Chondrocyte (in vitro differentiated cells): ENCODE data around the gene NTRK2. TPM values are rescaled to one million over a fixed set of nuclear protein-coding genes. Genes with fewer than 3 reads are reported as not detected.

Experiments
- DNase-seq: peaks from one replicate; pipeline ENCODE4 v3.0.0; 2021; ENCODE audit warnings: mixed read lengths, low spot score
- H3K27ac Mint-ChIP-seq: one replicate; pipeline ENCODE4 v1.8.0; 2021; ENCODE audit warnings: mild to moderate bottlenecking, moderate library complexity, mixed read lengths; ENCODE audit not compliant: unreplicated experiment
- H3K27me3 Mint-ChIP-seq: 2 replicates; pipeline ENCODE4 v1.8.0; 2021; ENCODE audit warnings: low read depth, mixed read lengths
- H3K36me3 Mint-ChIP-seq: 2 replicates; pipeline ENCODE4 v1.8.0; 2021; ENCODE audit warnings: low read depth, mixed read lengths
- H3K4me1 Mint-ChIP-seq: 2 replicates; pipeline ENCODE4 v1.8.0; 2021; ENCODE audit warnings: low read depth, mild to moderate bottlenecking, mixed read lengths
- H3K4me3 Mint-ChIP-seq: one replicate; pipeline ENCODE4 v1.8.0; 2021; ENCODE audit warnings: mild to moderate bottlenecking, moderate library complexity, mixed read lengths; ENCODE audit not compliant: unreplicated experiment
- H3K9me3 Mint-ChIP-seq: 2 replicates; pipeline ENCODE4 v1.8.0; 2021; ENCODE audit warnings: low read depth, mixed read lengths
- total RNA-seq: library from RNA; stranded (reverse); gene quantifications from 3 replicates; pipeline ENCODE4 v1.2.1, GENCODE V29; 2021
- TF ChIP-seq, protein P1 (sequence below): fragments of 200-600 bp; sonication (generic); IDR thresholded peaks from 2 replicates; pipeline ENCODE4 v1.5.0; 2021; ENCODE audit warnings: antibody characterized with exemption, mild to moderate bottlenecking, moderate library complexity

Gene NTRK2
- total RNA-seq, 1 donor from 2014 or later, result 40.0 TPM

DNA sequence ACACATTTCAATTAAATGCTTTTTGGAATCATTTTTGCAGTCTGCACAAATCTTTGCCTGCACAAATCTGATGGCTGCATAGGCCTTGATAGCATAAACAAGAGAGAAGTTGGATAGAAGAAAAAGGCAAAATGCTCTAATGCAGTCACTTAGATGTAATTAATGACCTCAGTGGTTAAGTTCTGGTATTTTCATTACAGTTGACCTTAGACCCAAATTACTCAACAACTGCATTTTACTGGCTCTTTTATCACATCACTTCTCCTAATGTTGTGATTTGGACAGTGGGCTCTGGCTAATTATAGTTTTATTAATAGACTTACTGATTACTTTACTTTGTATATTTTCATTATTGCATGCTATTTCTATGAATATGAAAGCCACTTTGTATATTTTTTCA, 34.3 kb downstream of the NTRK2 start:
- Mint-ChIP-seq H3K36me3 (peaks cover 5% of the 10 kb centered on the region), H3K4me1 (peaks cover 26% of the 10 kb centered on the region), H3K9me3 (no peaks in the 10 kb centered on the region), H3K4me3 (no peak overlapping the region), H3K27ac (no peak overlapping the region), H3K27me3 (no peaks in the 10 kb centered on the region)
- TF ChIP-seq, protein P1, sequence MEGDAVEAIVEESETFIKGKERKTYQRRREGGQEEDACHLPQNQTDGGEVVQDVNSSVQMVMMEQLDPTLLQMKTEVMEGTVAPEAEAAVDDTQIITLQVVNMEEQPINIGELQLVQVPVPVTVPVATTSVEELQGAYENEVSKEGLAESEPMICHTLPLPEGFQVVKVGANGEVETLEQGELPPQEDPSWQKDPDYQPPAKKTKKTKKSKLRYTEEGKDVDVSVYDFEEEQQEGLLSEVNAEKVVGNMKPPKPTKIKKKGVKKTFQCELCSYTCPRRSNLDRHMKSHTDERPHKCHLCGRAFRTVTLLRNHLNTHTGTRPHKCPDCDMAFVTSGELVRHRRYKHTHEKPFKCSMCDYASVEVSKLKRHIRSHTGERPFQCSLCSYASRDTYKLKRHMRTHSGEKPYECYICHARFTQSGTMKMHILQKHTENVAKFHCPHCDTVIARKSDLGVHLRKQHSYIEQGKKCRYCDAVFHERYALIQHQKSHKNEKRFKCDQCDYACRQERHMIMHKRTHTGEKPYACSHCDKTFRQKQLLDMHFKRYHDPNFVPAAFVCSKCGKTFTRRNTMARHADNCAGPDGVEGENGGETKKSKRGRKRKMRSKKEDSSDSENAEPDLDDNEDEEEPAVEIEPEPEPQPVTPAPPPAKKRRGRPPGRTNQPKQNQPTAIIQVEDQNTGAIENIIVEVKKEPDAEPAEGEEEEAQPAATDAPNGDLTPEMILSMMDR, result no peak
- DNase-seq, result no peak

DNA sequence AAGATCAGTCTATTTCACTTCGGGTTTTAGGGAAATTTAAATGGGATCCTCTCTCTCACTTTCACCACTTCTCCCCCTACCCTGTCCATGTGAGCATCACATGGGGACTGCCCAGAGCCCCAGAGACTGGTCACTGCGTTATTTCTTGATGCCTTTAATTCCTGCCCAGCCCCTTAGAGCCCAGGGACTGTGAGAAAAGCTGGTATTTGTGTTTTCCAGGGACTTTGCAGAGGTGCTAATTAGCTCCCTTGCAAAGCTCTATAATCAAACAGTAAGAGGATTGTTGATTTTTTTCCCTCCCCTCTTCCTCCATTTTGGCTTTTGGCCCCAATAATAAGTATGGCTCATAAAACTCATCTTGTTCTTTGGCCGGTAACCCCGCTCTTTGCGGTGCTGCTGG, 35.6 kb downstream of the NTRK2 start:
- Mint-ChIP-seq H3K4me3 (no peak overlapping the region), H3K27ac (no peak overlapping the region), H3K4me1 (peaks cover 29% of the 10 kb centered on the region), H3K36me3 (peaks cover 5% of the 10 kb centered on the region), H3K27me3 (no peaks in the 10 kb centered on the region), H3K9me3 (no peaks in the 10 kb centered on the region)
- DNase-seq, result no peak
- TF ChIP-seq, protein P1, result no peak

DNA sequence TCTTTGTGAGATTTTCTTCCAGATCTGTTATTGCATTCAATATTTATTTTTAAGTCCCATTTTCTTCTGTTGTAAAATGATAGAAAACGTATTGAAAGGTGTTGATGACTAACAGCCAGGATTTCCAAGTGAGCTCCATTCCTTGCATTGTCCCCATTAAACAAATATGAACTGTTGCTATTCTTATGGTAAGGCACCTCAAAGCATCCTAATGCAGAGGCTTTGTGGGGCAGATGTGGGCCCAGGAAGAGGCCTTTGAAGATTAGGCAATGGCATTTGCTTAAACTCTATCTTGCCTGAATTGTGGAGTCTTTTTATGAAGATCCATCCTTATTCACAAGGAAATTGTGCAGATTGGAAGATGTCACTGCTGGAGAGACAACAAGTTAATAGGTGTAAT, 38.9 kb downstream of the NTRK2 start:
- Mint-ChIP-seq H3K36me3 (peaks cover 3% of the 10 kb centered on the region), H3K9me3 (no peaks in the 10 kb centered on the region), H3K4me1 (peaks cover 41% of the 10 kb centered on the region), H3K4me3 (no peak overlapping the region), H3K27ac (no peak overlapping the region), H3K27me3 (no peaks in the 10 kb centered on the region)
- TF ChIP-seq, protein P1, result no peak
- DNase-seq, result no peak

DNA sequence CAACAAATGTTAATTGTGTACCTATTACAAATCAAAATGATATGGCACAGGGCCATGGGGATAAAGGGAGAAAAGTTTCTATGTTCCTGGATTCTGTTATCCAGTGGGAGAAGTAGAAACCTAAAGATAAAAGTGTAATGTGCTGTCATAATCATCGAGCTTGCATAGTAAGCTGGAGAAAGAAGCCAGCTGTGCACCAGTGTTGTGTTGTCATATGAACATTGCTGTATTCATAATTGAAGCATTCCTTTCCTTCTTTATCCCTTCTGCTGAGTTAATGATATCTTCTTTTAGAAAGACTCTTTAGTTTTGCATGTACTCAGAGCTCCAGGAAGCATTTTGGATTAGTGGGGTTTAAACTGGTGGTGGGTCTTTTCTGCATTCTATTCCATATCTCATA, 39.5 kb downstream of the NTRK2 start:
- Mint-ChIP-seq H3K9me3 (no peaks in the 10 kb centered on the region), H3K4me1 (peaks cover 41% of the 10 kb centered on the region)

DNA sequence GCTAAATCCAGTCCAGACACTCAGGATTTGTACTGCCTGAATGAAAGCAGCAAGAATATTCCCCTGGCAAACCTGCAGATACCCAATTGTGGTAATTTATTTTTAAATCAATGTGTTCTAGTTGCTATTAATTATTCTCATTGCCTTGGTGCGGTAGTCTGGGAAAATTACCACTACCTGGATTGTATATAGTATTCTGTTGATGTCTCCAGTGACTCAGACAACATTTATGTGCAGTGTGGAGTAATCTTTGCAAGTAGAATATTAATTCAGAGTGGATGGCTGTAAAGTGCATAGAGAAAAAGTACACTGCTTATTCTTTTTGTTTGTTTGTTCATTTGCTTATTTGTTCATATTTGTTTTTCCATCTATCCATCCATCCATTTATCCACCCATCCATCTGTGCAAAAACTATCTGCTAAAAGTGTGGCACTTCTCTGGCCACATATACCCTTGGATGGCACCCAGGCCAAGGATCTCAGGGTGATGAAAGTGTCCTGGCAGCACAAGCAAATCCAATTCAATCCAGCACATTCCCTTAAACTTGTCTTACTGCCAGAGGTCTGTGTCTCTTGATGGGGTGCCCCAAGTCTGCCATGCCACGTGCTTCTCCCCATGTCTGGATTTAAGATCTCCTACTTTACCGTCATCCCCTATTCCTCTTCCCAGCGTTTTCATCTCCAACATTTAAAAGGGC, 41.3 kb downstream of the NTRK2 start:
- TF ChIP-seq, protein P1, result no peak
- no peak overlapping the region for H3K27ac Mint-ChIP-seq
- no peaks in the 10 kb centered on the region for H3K9me3 Mint-ChIP-seq
- H3K4me1 Mint-ChIP-seq, result peaks cover 41% of the 10 kb centered on the region
- H3K36me3 Mint-ChIP-seq, result peaks cover 6% of the 10 kb centered on the region
- H3K4me3 Mint-ChIP-seq, result no peak overlapping the region
- DNase-seq, result no peak
- no peaks in the 10 kb centered on the region for H3K27me3 Mint-ChIP-seq

More for the DNA sequence above, 39.5 kb downstream of the NTRK2 start:
- H3K4me3 Mint-ChIP-seq, result no peak overlapping the region
- no peak for DNase-seq
- H3K36me3 Mint-ChIP-seq, result peaks cover 6% of the 10 kb centered on the region
- no peaks in the 10 kb centered on the region for H3K27me3 Mint-ChIP-seq
- TF ChIP-seq, protein P1, result no peak
- H3K27ac Mint-ChIP-seq, result no peak overlapping the region
